PC-9 (cell line): ENCODE measurements around the gene TBCA. TPM values are rescaled to one million over a fixed set of nuclear protein-coding genes. Genes with fewer than 3 reads are reported as not detected.

Source experiments
- BruUV-seq: library from RNA; stranded (reverse); fragments of 400-500 nt; replicated peaks from 2 replicates; lab custom pipeline; 2021; lab: Mats Ljungman, UMichigan
- CTCF ChIA-PET: fragments of 300-600 bp; sonication (Branson Sonifier 250); formaldehyde crosslinking; loops from one replicate; lab custom pipeline; 2022; ENCODE audit warnings: antibody characterized with exemption; lab: Charles Lee
- POLR2A ChIA-PET: fragments of 300-600 bp; sonication (Branson Sonifier 250); formaldehyde crosslinking; loops from one replicate; lab custom pipeline; 2022; ENCODE audit warnings: antibody characterized with exemption; ENCODE audit not compliant: unreplicated experiment; lab: Charles Lee
- DNase-seq, 2 experiments: peaks; one replicate each; pipeline versions ENCODE4 v3.0.0 to v3.0.0-alpha.2; 2015 to 2022; ENCODE audit warnings: mixed read lengths in 1 of 2
- H2AFZ ChIP-seq: fragments of 200-600 bp; sonication (generic); 2 replicates; pipeline ENCODE4 v1.8.1; 2017; ENCODE audit warnings: antibody characterized with exemption
- H3F3A ChIP-seq: fragments of 200-600 bp; sonication (generic); 2 replicates; pipeline ENCODE4 v1.8.1; 2017; ENCODE audit warnings: antibody characterized with exemption, mild to moderate bottlenecking, low read depth; ENCODE audit not compliant: insufficient read depth
- H3K27ac ChIP-seq: fragments of 200-600 bp; sonication (generic); 2 replicates; pipeline ENCODE4 v1.6.1; 2016; ENCODE audit warnings: mixed run types
- H3K27me3 ChIP-seq: fragments of 200-600 bp; sonication (generic); 2 replicates; pipeline ENCODE4 v1.6.1; 2016; ENCODE audit warnings: low read depth, mixed run types; ENCODE audit not compliant: insufficient read depth
- H3K36me3 ChIP-seq: fragments of 200-600 bp; sonication (generic); 2 replicates; pipeline ENCODE4 v1.6.1; 2016; ENCODE audit warnings: low read depth, mixed run types
- H3K4me1 ChIP-seq: fragments of 200-600 bp; sonication (generic); replicated peaks from 2 replicates; pipeline ENCODE4 v1.6.1; 2016; ENCODE audit warnings: mixed run types; ENCODE audit not compliant: insufficient read depth
- H3K4me2 ChIP-seq: fragments of 200-600 bp; sonication (generic); 2 replicates; pipeline ENCODE4 v1.6.1; 2017; ENCODE audit warnings: mixed run types
- H3K4me3 ChIP-seq: fragments of 200-600 bp; sonication (generic); 2 replicates; pipeline ENCODE4 v1.6.1; 2016; ENCODE audit warnings: mixed run types
- H3K79me2 ChIP-seq: fragments of 200-600 bp; sonication (generic); 2 replicates; pipeline ENCODE4 v1.6.1; 2017; ENCODE audit warnings: low read depth, mixed run types
- H3K9me2 ChIP-seq: fragments of 200-600 bp; sonication (generic); 2 replicates; pipeline ENCODE4 v1.8.1; 2017; ENCODE audit warnings: mild to moderate bottlenecking; ENCODE audit not compliant: insufficient read depth
- H3K9me3 ChIP-seq: fragments of 200-600 bp; sonication (generic); 2 replicates; pipeline ENCODE4 v1.8.1; 2016; ENCODE audit warnings: low read depth; ENCODE audit not compliant: insufficient read depth
- H4K20me1 ChIP-seq: fragments of 200-600 bp; sonication (generic); 2 replicates; pipeline ENCODE4 v1.8.1; 2017; ENCODE audit not compliant: insufficient read depth
- EZH2 ChIP-seq: fragments of 200-600 bp; sonication (generic); IDR thresholded peaks from 2 replicates; pipeline ENCODE4 v1.8.0; 2017; ENCODE audit warnings: antibody characterized with exemption, low read depth
- intact Hi-C: fragments of 100-400 bp; cut with micrococcal nuclease; formaldehyde crosslinking; loops from one replicate; pipeline ENCODE4 v1.10.0; 2022; ENCODE audit not compliant: unreplicated experiment
- total RNA-seq: library from RNA; stranded (reverse); gene quantifications from 2 replicates; pipeline ENCODE4 v1.2.3, GENCODE V29; 2021
- TF ChIP-seq, protein P1 (sequence below): fragments of 200-600 bp; sonication (generic); conservative IDR thresholded peaks from 2 replicates; pipeline ENCODE4 v1.6.1; 2017; ENCODE audit warnings: mixed run types, antibody characterized with exemption, mild to moderate bottlenecking, moderate library complexity

Gene TBCA
- total RNA-seq, 1 experiment from 2014 or later: 205 TPM

DNA sequence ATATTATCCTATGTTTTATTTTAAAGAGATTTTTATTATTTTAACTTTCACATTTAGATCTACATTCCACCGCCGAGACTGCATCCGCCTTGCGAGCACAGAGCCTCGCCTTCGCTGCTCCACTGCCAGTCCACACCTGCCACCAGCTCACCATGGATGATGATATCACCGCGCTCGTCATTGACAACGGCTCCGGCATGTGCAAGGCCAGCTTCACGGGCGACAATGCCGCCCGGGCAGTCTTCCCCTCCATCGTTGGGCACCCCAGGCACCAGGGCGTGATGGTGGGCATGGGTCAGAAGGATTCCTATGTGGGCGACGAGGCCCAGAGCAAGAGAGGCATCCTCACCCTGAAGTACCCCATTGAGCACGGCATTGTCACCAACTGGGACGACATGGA lies 8.6 kb upstream of the TBCA start:
- POLR2A ChIA-PET: no interaction called here
- no peak overlapping the region for H3K4me2 ChIP-seq
- H3K27me3 ChIP-seq: no peaks in the 10 kb centered on the region
- H3K79me2 ChIP-seq: no peaks in the 10 kb centered on the region
- no peaks in the 10 kb centered on the region for H3K9me3 ChIP-seq
- TF ChIP-seq, protein P1, sequence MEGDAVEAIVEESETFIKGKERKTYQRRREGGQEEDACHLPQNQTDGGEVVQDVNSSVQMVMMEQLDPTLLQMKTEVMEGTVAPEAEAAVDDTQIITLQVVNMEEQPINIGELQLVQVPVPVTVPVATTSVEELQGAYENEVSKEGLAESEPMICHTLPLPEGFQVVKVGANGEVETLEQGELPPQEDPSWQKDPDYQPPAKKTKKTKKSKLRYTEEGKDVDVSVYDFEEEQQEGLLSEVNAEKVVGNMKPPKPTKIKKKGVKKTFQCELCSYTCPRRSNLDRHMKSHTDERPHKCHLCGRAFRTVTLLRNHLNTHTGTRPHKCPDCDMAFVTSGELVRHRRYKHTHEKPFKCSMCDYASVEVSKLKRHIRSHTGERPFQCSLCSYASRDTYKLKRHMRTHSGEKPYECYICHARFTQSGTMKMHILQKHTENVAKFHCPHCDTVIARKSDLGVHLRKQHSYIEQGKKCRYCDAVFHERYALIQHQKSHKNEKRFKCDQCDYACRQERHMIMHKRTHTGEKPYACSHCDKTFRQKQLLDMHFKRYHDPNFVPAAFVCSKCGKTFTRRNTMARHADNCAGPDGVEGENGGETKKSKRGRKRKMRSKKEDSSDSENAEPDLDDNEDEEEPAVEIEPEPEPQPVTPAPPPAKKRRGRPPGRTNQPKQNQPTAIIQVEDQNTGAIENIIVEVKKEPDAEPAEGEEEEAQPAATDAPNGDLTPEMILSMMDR: no peak
- no peak for TF ChIP-seq EZH2
- H2AFZ ChIP-seq: no peak overlapping the region
- CTCF ChIA-PET: no interaction called here
- no peak overlapping the region for H3K27ac ChIP-seq
- H3K4me3 ChIP-seq: no peak overlapping the region
- no peaks in the 10 kb centered on the region for H3K36me3 ChIP-seq
- no peaks in the 10 kb centered on the region for H3K9me2 ChIP-seq
- H4K20me1 ChIP-seq: no peaks in the 10 kb centered on the region
- H3K4me1 ChIP-seq: no peaks in the 10 kb centered on the region
- no TSS peak for BruUV-seq
- no peak for DNase-seq
- H3F3A ChIP-seq: no peaks in the 10 kb centered on the region
- intact Hi-C loops: no loop called here

DNA sequence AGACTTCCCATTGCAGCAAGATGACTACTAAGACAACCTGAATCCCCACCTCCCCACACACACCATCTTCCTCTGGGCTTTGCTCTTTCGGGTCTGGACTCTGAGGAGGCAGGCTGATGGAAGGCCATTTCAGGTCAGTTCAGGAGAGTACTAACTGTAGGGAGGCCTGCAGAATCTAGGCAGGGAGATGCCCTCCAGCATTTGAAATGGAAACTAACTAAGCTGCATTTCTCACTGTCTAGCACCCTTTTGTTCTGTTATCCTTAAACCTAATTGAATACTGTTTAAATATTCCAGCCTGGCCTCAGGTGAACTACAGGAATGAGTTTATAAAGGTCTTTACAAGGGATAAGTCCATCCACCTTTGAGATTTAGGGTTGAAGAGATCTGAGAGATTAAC lies 4.9 kb upstream of the TBCA start:
- H3K27me3 ChIP-seq: no peaks in the 10 kb centered on the region
- H4K20me1 ChIP-seq: no peaks in the 10 kb centered on the region
- no peaks in the 10 kb centered on the region for H3K9me3 ChIP-seq
- no peak overlapping the region for H3K4me3 ChIP-seq
- no peak overlapping the region for H2AFZ ChIP-seq
- no peak for DNase-seq
- no peak overlapping the region for H3K4me2 ChIP-seq
- H3K79me2 ChIP-seq: no peaks in the 10 kb centered on the region
- CTCF ChIA-PET: no interaction called here
- no peak overlapping the region for H3K27ac ChIP-seq
- peaks cover 9% of the 10 kb centered on the region for H3K4me1 ChIP-seq
- peaks cover 8% of the 10 kb centered on the region for H3F3A ChIP-seq
- no peaks in the 10 kb centered on the region for H3K9me2 ChIP-seq
- no TSS peak for BruUV-seq
- no peaks in the 10 kb centered on the region for H3K36me3 ChIP-seq
- POLR2A ChIA-PET: no interaction called here
- intact Hi-C loops: no loop called here
- no peak for TF ChIP-seq EZH2
- TF ChIP-seq, protein P1: no peak

DNA sequence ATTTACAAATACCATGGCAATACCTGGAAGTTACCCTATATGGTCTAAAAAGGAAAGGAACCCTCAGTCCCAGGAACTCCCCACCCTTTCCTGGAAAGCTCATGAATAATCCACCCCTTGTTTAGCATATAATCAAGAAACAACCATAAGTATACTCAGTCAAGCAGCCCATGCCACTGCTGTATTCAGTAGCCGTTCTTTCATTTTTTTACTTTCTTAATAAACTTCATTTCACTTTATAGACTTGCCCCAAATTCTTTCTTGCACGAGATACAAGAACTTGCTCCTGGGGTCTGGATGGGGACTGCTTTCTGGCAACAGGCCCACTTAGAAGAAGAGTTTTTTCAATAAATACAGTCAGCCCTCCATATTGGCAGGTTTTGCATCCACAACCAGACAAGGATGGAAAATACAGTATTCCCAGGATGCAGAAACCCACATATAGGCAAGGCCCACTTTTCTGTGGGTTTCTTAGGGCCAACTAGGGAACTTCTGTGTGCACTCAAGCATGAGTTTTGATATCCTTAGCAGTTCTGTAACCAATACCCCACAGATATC lies 2.8 kb upstream of the TBCA start:
- Histone ChIP-seq H4K20me1 (peaks cover 16% of the 10 kb centered on the region), H3F3A (peaks cover 8% of the 10 kb centered on the region), H3K79me2 (peaks cover 21% of the 10 kb centered on the region), H3K4me3 (no peak overlapping the region), H3K9me2 (no peaks in the 10 kb centered on the region), H3K4me2 (no peak overlapping the region), H3K4me1 (peaks cover 19% of the 10 kb centered on the region), H3K9me3 (no peaks in the 10 kb centered on the region), H3K36me3 (no peaks in the 10 kb centered on the region), H3K27ac (no peak overlapping the region), H2AFZ (no peak overlapping the region), H3K27me3 (no peaks in the 10 kb centered on the region)
- no TSS peak for BruUV-seq
- no peak for DNase-seq
- CTCF ChIA-PET: no interaction called here
- intact Hi-C loops: no loop called here
- POLR2A ChIA-PET: no interaction called here
- no peak for TF ChIP-seq EZH2

DNA sequence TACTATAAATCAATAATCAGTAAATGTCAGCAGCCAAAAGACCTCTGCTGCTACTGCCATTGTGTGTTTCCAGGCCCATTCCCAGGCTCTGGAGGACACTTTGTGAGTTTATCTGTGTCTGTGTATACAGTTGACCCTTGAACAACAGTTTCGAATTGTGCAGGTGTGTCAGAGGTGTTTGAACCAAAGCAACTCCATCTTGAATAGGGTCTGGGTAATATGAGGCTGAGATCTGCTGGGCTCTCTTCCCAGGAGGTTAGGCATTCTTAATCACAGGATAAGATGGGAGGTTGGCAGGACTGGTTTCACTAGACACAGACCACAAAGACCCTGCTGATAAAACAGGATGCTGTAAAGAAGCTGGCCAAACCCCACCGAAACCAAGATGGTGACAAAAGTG lies 2.3 kb upstream of the TBCA start:
- Histone ChIP-seq H3K4me3 (no peak overlapping the region), H2AFZ (no peak overlapping the region), H3F3A (peaks cover 8% of the 10 kb centered on the region), H3K27me3 (no peaks in the 10 kb centered on the region), H3K27ac (no peak overlapping the region), H3K79me2 (peaks cover 26% of the 10 kb centered on the region), H3K36me3 (peaks cover 5% of the 10 kb centered on the region; the same call in 1 of the 2 replicates), H3K4me2 (no peak overlapping the region), H3K4me1 (peaks cover 25% of the 10 kb centered on the region), H3K9me3 (no peaks in the 10 kb centered on the region), H3K9me2 (no peaks in the 10 kb centered on the region), H4K20me1 (peaks cover 21% of the 10 kb centered on the region)
- POLR2A ChIA-PET: no interaction called here
- CTCF ChIA-PET: no interaction called here
- DNase-seq: no peak
- BruUV-seq: no TSS peak
- intact Hi-C loops: no loop called here
- TF ChIP-seq EZH2: no peak
- TF ChIP-seq, protein P1: no peak
